Cardiac septum (tissue), 1 donor: ENCODE data around the gene LIAS. TPM values are rescaled to one million over a fixed set of nuclear protein-coding genes. Genes with fewer than 3 reads are reported as not detected.
"Not testable (repeated sequence)": the region's sequence is repeated elsewhere in the genome, so short reads cannot be mapped to it uniquely, and the experiment has no call there.

Source experiments
- DNase-seq: peaks from one replicate; pipeline ENCODE4 v3.0.0-alpha.2; 2020; ENCODE audit warnings: low spot score
- intact Hi-C: fragments of 100-400 bp; cut with DNase I; formaldehyde crosslinking; loops from one replicate; pipeline ENCODE4 v1.14.0; 2022
- long read RNA-seq: library from polyadenylated mRNA; unstranded; transcript quantifications from one replicate; pipeline ENCODE4 v2.0.0, GENCODE V29; 2021
- total RNA-seq: library from RNA; stranded (reverse); fragmentation: NEBNext Ultra II Directional; extraction: Animal tissue kit (Norgen Biotek cat#: 25700); gene quantifications from one replicate; pipeline ENCODE4 v1.2.1, GENCODE V29; 2021
- donor health status: DM: no; HTN: no; CAD: no.

Gene LIAS
- 15.2 TPM for total RNA-seq
- long read RNA-seq, full-length matches to known transcripts, result 14 of 16 reads
- long read RNA-seq, partial matches to known transcripts, result 0 of 16 reads
- long read RNA-seq, other reads (novel, unspliced or antisense), result 2 of 16 reads

DNA sequence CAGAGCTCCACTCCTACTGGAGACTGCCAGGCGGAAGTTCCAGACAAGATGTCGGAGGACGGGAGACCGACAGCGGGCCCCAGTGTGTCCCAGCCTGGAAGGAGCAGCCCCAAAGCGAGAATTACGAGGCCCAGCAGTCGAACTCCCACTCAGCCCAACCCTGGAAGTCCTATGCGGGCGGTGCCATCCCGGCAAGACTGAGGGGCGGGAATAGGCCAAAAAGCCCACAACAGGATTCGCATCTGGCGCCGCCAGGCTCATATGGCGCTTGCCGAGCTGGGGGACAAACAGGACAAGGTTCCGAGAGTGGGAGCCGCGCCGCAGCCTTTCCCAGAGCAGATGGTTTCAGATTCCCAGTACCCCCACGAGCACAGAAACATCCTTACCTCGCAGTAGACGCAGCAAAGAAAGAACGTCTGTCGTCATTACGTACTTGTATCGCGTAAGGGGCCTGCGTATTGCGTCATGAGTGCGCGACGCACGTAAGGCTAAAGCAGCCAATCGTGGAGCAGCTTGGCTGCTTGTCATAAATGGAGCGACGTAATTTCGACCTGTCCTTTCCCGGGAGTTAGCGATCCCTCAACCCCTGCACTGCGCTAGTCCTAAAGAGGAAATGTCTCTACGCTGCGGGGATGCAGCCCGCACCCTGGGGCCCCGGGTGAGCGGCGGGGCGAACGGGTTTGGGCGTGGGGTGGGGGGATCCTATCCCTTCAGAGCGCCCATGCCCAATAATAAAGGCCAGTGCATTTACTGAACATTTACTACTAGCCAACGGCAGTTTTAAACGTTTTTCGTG is at the start of gene LIAS, which contains the start of gene RPL9:
Gene LIAS, plus strand, starts transcription at position 552 of the 796 bp plus-strand sequence. Its CDS starts 62 bp downstream, at position 614.
Gene RPL9, minus strand, starts transcription at position 418 of the 796 bp plus-strand sequence. CDS start 483 bp downstream, outside the sequence.
- intact Hi-C loops, result loop anchor here (5.0 kb wide), 5 partner anchors 69 to 599 kb away; partner anchors contain the start of genes N4BP2, RFC1, SMIM14 and UGDH
- DNase-seq, result peak; percentile 97

DNA sequence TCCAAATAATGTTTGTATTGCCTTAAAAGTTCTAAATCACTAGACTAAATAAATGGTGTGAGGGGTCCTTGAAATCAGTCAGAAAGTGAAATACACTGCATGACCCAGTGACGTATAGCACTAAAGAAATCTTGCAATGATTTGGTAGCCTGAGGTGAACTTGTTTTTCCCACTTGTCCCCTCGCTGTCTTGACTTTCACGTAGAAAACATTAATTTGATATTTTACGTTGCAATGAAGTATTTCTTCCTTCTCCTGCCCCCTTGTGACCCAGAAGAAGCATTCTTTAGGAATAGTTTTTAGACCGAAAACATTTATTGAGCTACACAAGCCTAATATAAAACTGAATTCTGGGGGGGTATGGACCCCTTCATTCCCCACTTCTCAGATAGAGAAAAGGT is 48.4 kb upstream of the LIAS start:
- intact Hi-C loops, result no loop called here
- DNase-seq, result no peak

- DNase-seq, intact Hi-C loops: not testable (repeated sequence)
These were observed 47.3 kb upstream of the LIAS start for GRCh38 chr4:39411561-39411960.

GRCh38 chr4:39415678-39416283 is 43.1 kb upstream of the LIAS start:
- intact Hi-C loops, result no loop called here
- DNase-seq, result no peak

- intact Hi-C loops, result no loop called here
- DNase-seq, result no peak
These were observed 36.6 kb upstream of the LIAS start for GRCh38 chr4:39422247-39422646.

DNA sequence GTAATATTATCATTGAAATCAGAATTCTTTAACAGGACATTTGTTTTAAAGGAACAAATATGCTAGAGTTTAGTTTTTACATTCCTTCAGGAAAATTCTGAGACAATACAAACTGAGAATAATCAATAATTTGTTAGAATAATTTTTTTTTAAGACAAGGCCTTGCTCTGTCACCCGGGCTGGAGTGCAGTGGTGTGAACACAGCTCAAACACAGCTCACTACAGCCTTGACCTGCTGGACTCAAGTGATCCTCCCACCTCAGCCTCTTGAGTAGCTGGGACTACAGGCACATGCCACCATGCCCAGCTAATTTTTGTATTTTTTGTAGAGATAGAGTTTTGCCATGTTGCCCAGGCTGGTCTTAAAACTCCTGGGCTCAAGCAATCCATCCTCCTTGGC is 33.6 kb upstream of the LIAS start:
- intact Hi-C loops, DNase-seq: not testable (repeated sequence)

DNA sequence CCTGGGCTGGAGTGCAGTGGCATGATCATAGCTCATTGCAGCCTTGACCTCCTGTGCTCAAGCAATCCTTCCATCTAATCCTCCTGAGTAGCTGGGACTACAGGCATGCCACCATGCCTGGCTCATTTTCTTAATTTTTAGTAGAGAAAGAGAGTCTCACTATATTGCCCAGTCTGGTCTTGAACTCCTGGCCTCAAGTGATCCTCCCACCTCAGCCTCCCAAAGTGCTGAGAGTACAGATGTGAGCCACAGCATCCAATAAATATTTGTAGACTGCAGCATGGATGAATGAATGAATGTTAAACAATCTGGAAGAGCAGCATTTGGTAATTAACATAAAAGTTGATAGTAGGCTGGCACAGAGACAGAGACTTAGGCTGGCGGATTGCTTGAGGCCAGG is 32.1 kb upstream of the LIAS start:
- DNase-seq, result no peak
- intact Hi-C loops, result no loop called here

DNA sequence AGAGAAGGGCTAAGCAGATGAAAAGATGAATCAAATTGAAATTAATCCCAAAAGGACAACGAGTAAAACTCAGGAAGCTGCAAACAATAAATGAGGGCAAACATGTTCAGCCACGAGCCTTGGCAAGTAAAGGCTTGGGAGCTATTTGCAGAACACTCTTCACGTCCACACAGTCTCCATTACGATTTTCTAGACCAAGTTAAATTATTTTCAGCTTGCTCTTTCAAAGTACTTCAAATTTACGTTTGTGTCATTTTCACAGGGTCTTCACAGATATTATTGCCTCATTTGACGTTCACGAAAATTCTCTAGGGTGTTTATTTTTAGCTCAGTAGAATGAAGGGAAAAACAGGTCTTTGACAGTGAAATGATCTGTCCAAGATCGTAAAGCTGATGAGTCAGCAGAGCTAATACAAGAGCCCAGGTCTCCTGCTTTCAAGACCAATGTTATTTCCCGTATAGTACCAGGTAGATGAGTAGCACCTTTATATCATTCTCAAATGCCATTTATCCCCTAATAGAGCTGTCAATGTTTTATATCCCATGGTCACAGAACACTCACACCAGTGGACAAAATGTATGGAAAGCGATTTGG is 31.2 kb upstream of the LIAS start:
- intact Hi-C loops, result no loop called here
- DNase-seq, result no peak

GRCh38 chr4:39429476-39430334 is 29.2 kb upstream of the LIAS start:
- intact Hi-C loops, result no loop called here

DNA sequence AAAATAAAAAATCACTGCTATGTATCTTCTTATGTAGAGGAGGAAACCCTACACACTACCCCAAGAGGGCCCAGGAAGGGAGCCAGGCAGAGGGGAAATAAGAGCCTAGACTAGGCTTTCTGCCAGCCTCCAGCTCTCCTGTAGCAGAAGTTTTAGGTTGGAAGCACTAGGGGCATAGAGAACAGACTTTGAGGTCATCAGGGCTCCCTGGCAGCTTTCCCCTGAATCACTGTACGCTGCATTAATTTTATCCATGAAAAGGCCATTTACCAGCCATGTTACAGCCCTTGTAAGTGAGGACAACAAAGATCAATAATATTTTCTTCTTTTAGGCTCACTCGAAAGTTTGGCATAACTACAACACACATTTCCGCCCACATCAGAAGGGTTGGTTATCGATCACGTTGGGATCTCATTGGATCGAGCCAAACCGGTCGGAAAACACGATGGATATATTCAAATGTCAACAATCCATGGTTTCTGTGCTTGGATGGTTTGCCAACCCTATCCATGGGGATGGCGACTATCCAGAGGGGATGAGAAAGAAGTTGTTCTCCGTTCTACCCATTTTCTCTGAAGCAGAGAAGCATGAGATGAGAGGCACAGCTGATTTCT is 24.9 kb upstream of the LIAS start:
- intact Hi-C loops, result no loop called here
- no peak for DNase-seq

More at GRCh38 chr4:39429476-39430334, 29.2 kb upstream of the LIAS start:
- DNase-seq, result no peak

DNA sequence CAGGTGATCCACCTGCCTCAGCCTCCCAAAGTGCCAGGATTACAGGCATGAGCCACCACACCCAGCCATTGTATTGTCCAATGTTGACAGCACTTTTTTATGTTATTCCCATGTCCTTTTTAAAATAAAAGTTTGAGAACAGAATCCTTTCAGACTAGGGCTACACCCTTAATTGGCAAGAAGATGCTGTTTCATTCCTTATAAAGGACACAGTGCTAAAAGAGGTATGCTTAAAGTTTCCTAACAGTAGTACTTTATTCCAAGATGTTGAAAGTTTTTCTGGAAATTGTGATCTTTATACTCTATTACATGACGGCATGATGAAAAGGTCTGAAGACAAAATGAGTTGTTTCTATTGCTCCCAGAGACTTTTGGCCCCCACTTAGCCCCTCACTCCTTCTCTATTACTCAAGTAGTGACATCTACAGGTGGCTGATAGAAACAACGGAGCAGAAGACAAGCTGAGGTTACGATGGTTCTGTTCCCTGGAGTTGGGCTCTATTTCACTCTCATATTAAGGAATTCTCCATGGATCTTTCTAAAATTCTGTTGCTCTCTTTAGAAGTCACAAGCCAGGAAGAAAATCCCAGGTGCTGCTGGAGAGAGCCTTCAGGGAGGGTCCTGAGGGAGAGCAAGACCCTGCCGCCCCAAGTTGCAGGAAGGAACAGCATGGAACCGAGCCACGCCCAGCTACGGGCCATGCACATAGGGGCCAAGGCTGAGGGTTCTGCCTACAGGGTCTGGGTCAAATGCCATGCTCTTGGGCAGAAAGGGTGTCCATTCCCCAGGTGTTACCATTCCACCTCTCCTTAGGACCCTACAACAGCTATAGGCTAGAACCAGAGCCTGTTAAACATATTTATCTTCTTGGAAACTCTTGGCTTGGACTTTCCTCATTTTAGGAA is 22.9 kb upstream of the LIAS start:
- intact Hi-C loops, result no loop called here
- DNase-seq, result no peak

- intact Hi-C loops, result no loop called here
- DNase-seq, result no peak
These were observed 17.3 kb upstream of the LIAS start for GRCh38 chr4:39441593-39441992.

DNA sequence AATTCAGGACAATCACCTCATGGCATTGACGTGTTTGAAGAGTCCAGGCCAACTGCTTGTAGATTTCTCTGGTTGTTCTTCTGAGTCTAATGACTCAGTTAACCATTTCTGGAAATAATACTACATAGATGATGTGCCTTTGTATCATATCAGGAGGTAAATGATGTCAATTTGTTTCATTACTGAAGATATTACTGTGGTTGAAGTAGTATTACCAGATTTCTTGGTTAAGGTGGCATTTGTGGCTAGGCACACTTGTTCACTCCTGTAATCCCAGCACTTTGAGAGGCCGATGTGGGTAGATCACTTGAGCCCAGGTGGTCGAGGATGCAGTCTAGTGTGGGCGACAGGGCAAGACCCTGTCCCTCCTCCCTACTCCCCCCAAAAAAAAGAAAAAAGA is 15.9 kb upstream of the LIAS start:
- DNase-seq, result no peak
- intact Hi-C loops, result no loop called here

DNA sequence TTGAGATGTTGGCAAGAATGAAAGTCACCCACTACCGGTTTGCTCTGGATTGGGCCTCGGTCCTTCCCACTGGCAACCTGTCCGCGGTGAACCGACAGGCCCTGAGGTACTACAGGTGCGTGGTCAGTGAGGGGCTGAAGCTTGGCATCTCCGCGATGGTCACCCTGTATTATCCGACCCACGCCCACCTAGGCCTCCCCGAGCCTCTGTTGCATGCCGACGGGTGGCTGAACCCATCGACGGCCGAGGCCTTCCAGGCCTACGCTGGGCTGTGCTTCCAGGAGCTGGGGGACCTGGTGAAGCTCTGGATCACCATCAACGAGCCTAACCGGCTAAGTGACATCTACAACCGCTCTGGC is 12.4 kb upstream of the LIAS start:
- intact Hi-C loops, result no loop called here
- DNase-seq, result no peak

DNA sequence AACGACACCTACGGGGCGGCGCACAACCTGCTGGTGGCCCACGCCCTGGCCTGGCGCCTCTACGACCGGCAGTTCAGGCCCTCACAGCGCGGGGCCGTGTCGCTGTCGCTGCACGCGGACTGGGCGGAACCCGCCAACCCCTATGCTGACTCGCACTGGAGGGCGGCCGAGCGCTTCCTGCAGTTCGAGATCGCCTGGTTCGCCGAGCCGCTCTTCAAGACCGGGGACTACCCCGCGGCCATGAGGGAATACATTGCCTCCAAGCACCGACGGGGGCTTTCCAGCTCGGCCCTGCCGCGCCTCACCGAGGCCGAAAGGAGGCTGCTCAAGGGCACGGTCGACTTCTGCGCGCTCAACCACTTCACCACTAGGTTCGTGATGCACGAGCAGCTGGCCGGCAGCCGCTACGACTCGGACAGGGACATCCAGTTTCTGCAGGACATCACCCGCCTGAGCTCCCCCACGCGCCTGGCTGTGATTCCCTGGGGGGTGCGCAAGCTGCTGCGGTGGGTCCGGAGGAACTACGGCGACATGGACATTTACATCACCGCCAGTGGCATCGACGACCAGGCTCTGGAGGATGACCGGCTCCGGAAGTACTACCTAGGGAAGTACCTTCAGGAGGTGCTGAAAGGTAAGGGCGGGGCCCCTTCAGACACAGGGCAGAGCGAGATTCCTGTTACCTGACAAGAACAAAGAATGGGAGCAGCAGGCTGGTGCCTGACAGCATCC is 11.8 kb upstream of the LIAS start:
- peak; percentile 82 for DNase-seq
- intact Hi-C loops, result no loop called here

- DNase-seq, result no peak
- intact Hi-C loops, result no loop called here
These were observed 8.2 kb upstream of the LIAS start for GRCh38 chr4:39450618-39451017.

DNA sequence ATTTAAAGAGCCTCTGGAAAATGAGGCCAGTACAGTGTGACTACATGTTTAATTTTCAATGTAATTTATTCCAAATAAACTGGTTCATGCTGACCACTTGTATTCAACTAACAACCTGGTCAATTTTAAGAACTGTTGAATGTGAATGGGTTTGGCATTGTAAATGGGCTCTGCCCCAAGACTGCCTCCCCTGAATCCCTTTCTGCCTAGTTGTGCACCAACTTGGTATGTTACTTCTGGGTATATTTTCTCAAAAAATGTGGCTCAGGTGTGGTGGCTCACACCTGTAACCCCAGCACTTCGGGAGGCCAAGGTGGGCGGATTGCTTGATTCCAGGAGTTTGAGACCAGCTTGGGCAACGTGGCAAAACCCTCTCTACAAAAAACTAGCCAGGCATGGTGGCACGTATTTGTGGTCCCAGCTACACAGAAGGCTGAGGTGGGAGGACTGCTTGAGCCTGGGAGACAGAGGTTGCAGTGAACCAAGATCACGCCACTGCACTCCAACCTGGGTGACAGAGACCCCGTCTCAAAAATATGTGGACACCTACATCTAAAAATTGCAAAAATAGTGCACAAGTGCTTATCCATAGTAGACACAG is 7.3 kb upstream of the LIAS start:
- no peak for DNase-seq
- intact Hi-C loops, result no loop called here
